GM12878 (cell line): Measurements from ENCODE around the gene C16orf92. TPM values are rescaled to one million over a fixed set of nuclear protein-coding genes. Genes with fewer than 3 reads are reported as not detected.

ENCODE experiments used
- ATAC-seq: fragments of 200-7000 bp; cut with Tn5 transposase; 3 replicates; pipeline ENCODE4 v1.9.1; 2020; ENCODE audit warnings: mild to moderate bottlenecking, moderate library complexity
- BruUV-seq: library from RNA; stranded (reverse); fragments of 400-500 nt; replicated peaks from 2 replicates; lab custom pipeline; 2021; lab: Mats Ljungman, UMichigan
- CTCF ChIA-PET: fragments of 300-600 bp; sonication (Branson Sonifier 250); formaldehyde crosslinking; extraction: SDS; loops from one replicate; lab custom pipeline; 2021; ENCODE audit warnings: inconsistent platforms; lab: Yijun Ruan, JAX
- POLR2A ChIA-PET: fragments of 350-600 bp; formaldehyde crosslinking; extraction: SDS; loops from one replicate; lab custom pipeline; 2021; ENCODE audit warnings: inconsistent platforms; lab: Charles Lee
- RAD21 ChIA-PET: fragments of 300-600 bp; sonication (Branson Sonifier 250); formaldehyde crosslinking; loops from one replicate; lab custom pipeline; 2023; ENCODE audit warnings: antibody characterized with exemption; ENCODE audit not compliant: unreplicated experiment; lab: Charles Lee
- SMC1A ChIA-PET: fragments of 300-600 bp; sonication (Branson Sonifier 250); formaldehyde crosslinking; loops from one replicate; lab custom pipeline; 2023; ENCODE audit not compliant: unreplicated experiment, uncharacterized antibody; lab: Charles Lee
- DNase-seq: peaks from one replicate; pipeline ENCODE4 v3.0.0-alpha.2; 2011; ENCODE audit warnings: low read depth, low spot score
- FAIRE-seq: peaks from 3 replicates; lab custom pipeline; 2011; peaks lifted over from hg19 to GRCh38; lab: Jason Lieb, UNC
- H2AFZ ChIP-seq: 2 replicates; pipeline ENCODE4 v1.6.0; 2011; ENCODE audit warnings: low read depth, low read length, control low read depth; ENCODE audit not compliant: control insufficient read depth
- H3K27ac ChIP-seq: 2 replicates; pipeline ENCODE4 v1.5.1; 2011; ENCODE audit warnings: control low read depth; ENCODE audit not compliant: control insufficient read depth, insufficient read depth
- H3K27me3 ChIP-seq, 2 experiments: replicated peaks in 1 of 2; 2 replicates each; pipeline versions ENCODE4 v1.6.0 to v1.6.1; 2011; ENCODE audit warnings: low read length in 1 of 2; ENCODE audit not compliant: control insufficient read depth in 2 of 2, insufficient read depth in 2 of 2
- H3K36me3 ChIP-seq, 2 experiments: 2 replicates each; pipeline ENCODE4 v1.5.1; 2011; ENCODE audit warnings: low read length in 1 of 2; ENCODE audit not compliant: control insufficient read depth in 2 of 2, insufficient read depth in 2 of 2
- H3K4me1 ChIP-seq: 2 replicates; pipeline ENCODE4 v1.6.1; 2011; ENCODE audit warnings: mild to moderate bottlenecking, low read length, moderate library complexity, mixed read lengths; ENCODE audit not compliant: control insufficient read depth, insufficient read depth
- H3K4me2 ChIP-seq: 2 replicates; pipeline ENCODE4 v1.6.0; 2011; ENCODE audit warnings: control low read depth; ENCODE audit not compliant: control insufficient read depth, insufficient read depth
- H3K4me3 ChIP-seq: fragments of 200-600 bp; sonication (generic); 2 replicates; pipeline ENCODE4 v1.5.1; 2016
- H3K79me2 ChIP-seq: 2 replicates; pipeline ENCODE4 v1.6.0; 2011; ENCODE audit warnings: low read length; ENCODE audit not compliant: control insufficient read depth, insufficient read depth
- H3K9ac ChIP-seq: 2 replicates; pipeline ENCODE4 v1.8.0; 2011; ENCODE audit warnings: low read length, control low read depth, mixed read lengths; ENCODE audit not compliant: control insufficient read depth, insufficient read depth
- H3K9me3 ChIP-seq: replicated peaks from 3 replicates; pipeline ENCODE4 v1.5.1; 2011; ENCODE audit warnings: mild to moderate bottlenecking, low read length; ENCODE audit not compliant: control insufficient read depth, insufficient read depth
- H4K20me1 ChIP-seq: 2 replicates; pipeline ENCODE4 v1.6.0; 2011; ENCODE audit not compliant: control insufficient read depth, insufficient read depth
- BHLHE40 ChIP-seq, 2 experiments: fragments of 450-650 bp in 1 of 2; IDR thresholded peaks; 2 replicates each; pipeline ENCODE4 v1.6.1; 2011 to 2017; ENCODE audit warnings: low read depth in 2 of 2, borderline replicate concordance in 1 of 2, improper control_type of control experiment in 1 of 2, low read length in 1 of 2, mild to moderate bottlenecking in 1 of 2
- CUX1 ChIP-seq: IDR thresholded peaks from 2 replicates; pipeline ENCODE4 v1.6.1; 2012; ENCODE audit warnings: improper control_type of control experiment, low read depth, low read length; ENCODE audit not compliant: insufficient replicate concordance
- SPI1 ChIP-seq: IDR thresholded peaks from 2 replicates; pipeline ENCODE4 v1.6.1; 2011; ENCODE audit warnings: low read depth, mild to moderate bottlenecking, low read length, moderate library complexity, borderline replicate concordance; ENCODE audit not compliant: insufficient read depth
- ZZZ3 ChIP-seq: IDR thresholded peaks from 2 replicates; pipeline ENCODE4 v1.6.1; 2011; ENCODE audit warnings: low read depth; ENCODE audit not compliant: control insufficient read depth, insufficient read length
- WGBS: methylation state at CpG from one replicate; pipeline ENCODE4 v1.1.6; 2016; ENCODE audit warnings: low lambda C conversion rate; ENCODE audit not compliant: insufficient replicate concordance, insufficient coverage; ENCODE audit errors: missing lambda C conversion rate; 5-methylcytosine and 5-hydroxymethylcytosine counted together
- in situ Hi-C: fragments of 300-500 bp; cut with MboI; formaldehyde crosslinking; loops from 9 replicates; pipeline ENCODE4 v1.14.3; 2018; ENCODE audit warnings: mixed read lengths
- intact Hi-C: fragments of 100-400 bp; cut with micrococcal nuclease; formaldehyde crosslinking; loops from one replicate; pipeline ENCODE4 v1.14.2; 2022; ENCODE audit not compliant: unreplicated experiment
- polyA plus RNA-seq, 11 experiments: library from polyadenylated mRNA; depleted of rRNA in 4 of 11; unstranded in 6 of 11; stranded (reverse) in 5 of 11; fragments of >200 nt; fragmentation: Nextera tagmentation in 4 of 11; fragmentation: Illumina TruSeq in 1 of 11; extraction: Ambion mirVana in 4 of 11; extraction: Trizol in 1 of 11; gene quantifications; 1 replicate in 1 of 11; 2 replicates in 10 of 11; pipeline versions ENCODE4 v1.2.1 to v1.2.3, GENCODE V29; 2011 to 2016; ENCODE audit warnings: inconsistent platforms in 2 of 11, missing spikeins in 2 of 11, low read depth in 1 of 11
- total RNA-seq, 4 experiments: library from RNA; depleted of rRNA in 3 of 4; stranded (reverse); fragments of >200 nt in 3 of 4; fragmentation: Illumina TruSeq in 1 of 4; extraction: Trizol in 1 of 4; gene quantifications; 2 replicates each; pipeline versions ENCODE4 v1.2.1 to v1.2.3, GENCODE V29; 2013 to 2021
- TF ChIP-seq, protein P1 (sequence below): fragments of 150-350 bp; IDR thresholded peaks from 2 replicates; pipeline ENCODE4 v1.6.1; 2016; ENCODE audit warnings: low read depth, low read length

C16orf92 gene
- total and polyA plus RNA-seq, 10 of the 15 experiments (the other 5 are each of a cell fraction or from before 2014, with no cell fraction given), result not detected

DNA sequence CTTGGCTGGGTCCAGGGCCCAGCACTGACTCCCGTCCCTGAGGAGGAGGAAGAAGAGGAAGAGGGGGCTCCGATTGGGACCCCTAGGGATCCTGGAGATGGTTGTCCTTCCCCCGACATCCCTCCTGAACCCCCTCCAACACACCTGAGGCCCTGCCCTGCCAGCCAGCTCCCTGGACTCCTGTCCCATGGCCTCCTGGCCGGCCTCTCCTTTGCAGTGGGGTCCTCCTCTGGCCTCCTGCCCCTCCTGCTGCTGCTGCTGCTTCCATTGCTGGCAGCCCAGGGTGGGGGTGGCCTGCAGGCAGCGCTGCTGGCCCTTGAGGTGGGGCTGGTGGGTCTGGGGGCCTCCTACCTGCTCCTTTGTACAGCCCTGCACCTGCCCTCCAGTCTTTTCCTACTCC, 36.1 kb upstream of the C16orf92 start:
- no peak for TF ChIP-seq BHLHE40 (IDR thresholded peaks at IDR 0.05; ENCODE audit: borderline replicate concordance in 1 of 2, low read depth in 2 of 2, low read length in 1 of 2)
- TF ChIP-seq CUX1, result no peak
- no peak for TF ChIP-seq ZZZ3
- TF ChIP-seq SPI1, result no peak
- TF ChIP-seq, protein P1, sequence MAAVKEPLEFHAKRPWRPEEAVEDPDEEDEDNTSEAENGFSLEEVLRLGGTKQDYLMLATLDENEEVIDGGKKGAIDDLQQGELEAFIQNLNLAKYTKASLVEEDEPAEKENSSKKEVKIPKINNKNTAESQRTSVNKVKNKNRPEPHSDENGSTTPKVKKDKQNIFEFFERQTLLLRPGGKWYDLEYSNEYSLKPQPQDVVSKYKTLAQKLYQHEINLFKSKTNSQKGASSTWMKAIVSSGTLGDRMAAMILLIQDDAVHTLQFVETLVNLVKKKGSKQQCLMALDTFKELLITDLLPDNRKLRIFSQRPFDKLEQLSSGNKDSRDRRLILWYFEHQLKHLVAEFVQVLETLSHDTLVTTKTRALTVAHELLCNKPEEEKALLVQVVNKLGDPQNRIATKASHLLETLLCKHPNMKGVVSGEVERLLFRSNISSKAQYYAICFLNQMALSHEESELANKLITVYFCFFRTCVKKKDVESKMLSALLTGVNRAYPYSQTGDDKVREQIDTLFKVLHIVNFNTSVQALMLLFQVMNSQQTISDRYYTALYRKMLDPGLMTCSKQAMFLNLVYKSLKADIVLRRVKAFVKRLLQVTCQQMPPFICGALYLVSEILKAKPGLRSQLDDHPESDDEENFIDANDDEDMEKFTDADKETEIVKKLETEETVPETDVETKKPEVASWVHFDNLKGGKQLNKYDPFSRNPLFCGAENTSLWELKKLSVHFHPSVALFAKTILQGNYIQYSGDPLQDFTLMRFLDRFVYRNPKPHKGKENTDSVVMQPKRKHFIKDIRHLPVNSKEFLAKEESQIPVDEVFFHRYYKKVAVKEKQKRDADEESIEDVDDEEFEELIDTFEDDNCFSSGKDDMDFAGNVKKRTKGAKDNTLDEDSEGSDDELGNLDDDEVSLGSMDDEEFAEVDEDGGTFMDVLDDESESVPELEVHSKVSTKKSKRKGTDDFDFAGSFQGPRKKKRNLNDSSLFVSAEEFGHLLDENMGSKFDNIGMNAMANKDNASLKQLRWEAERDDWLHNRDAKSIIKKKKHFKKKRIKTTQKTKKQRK, result no peak
- intact Hi-C loops, result no loop called here
- no peaks in the 10 kb centered on the region for H3K9me3 ChIP-seq
- peaks cover 18 to 42% of the 10 kb centered on the region in 2 experiments for H3K36me3 ChIP-seq
- in situ Hi-C loops, result no loop called here
- no peaks in the 10 kb centered on the region for H3K4me1 ChIP-seq
- ChIA-PET POLR2A (interaction anchor here (1.0 to 1.1 kb wide), 2 partner anchors 13 to 121 kb away, joined by 3 read pairs; partner anchors contain the start of gene TAOK2), RAD21 (no interaction called here), SMC1A (no interaction called here), CTCF (no interaction called here)
- H3K4me3 ChIP-seq, result no peak overlapping the region
- no peak overlapping the region for H3K27ac ChIP-seq
- no peak overlapping the region for H2AFZ ChIP-seq
- no peak overlapping the region for H3K9ac ChIP-seq
- ATAC-seq (no peak), FAIRE-seq (no peak), DNase-seq (no peak)
- no peaks in the 10 kb centered on the region for H3K79me2 ChIP-seq
- 94% methylated on average over 5 of the region's 5 CpGs for WGBS
- BruUV-seq, result no TSS peak
- H3K4me2 ChIP-seq, result no peak overlapping the region
- H4K20me1 ChIP-seq, result no peaks in the 10 kb centered on the region
- no peaks in the 10 kb centered on the region for H3K27me3 ChIP-seq
